ENCODE measurements around the gene PIM3. TPM values are rescaled to one million over a fixed set of nuclear protein-coding genes. Genes with fewer than 3 reads are reported as not detected.

Gene PIM3
- total RNA-seq, 1 experiment from 2014 or later = 9.3 TPM

DNA sequence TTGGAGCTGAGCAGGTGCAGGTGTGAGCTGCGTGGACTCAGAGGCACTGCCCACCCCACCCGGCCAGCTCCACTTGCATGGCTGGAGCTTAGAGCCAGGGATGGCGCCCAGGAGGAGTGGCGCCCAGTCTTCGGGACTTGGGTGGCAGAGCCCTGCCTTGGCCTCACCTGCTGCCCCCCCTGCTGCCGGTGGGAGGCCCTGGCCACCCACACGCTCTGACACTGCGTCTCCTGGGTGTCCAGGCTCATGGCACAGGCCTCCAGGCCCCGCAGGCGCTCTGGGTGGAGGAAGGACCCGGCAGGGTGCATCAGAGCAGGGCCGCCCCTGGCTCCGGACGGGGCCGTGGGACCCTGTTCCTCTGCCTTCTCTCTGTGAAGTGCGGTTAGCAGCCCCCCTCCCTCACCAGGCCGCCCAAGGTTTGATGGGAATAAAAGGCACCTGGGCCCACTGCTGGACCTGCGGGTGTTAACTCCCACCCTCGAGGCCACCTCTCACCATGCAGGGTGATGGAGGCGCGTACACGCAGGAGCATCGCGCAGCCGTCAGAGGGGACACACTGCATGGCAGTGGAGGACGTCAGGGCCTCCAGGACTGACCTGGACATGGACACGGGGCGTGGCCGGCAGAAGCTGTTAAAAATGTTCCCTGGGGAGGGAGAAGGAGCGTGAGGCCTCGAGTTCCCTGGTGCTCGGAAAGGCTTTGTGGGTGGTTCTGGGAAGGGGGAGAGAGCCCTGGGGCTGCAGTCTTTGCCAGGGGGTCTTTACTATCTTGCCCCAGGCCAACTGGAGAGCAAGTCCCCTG lies 40.2 kb downstream of the PIM3 start:
- no peak for DNase-seq (ENCODE audit: low read depth)

DNA sequence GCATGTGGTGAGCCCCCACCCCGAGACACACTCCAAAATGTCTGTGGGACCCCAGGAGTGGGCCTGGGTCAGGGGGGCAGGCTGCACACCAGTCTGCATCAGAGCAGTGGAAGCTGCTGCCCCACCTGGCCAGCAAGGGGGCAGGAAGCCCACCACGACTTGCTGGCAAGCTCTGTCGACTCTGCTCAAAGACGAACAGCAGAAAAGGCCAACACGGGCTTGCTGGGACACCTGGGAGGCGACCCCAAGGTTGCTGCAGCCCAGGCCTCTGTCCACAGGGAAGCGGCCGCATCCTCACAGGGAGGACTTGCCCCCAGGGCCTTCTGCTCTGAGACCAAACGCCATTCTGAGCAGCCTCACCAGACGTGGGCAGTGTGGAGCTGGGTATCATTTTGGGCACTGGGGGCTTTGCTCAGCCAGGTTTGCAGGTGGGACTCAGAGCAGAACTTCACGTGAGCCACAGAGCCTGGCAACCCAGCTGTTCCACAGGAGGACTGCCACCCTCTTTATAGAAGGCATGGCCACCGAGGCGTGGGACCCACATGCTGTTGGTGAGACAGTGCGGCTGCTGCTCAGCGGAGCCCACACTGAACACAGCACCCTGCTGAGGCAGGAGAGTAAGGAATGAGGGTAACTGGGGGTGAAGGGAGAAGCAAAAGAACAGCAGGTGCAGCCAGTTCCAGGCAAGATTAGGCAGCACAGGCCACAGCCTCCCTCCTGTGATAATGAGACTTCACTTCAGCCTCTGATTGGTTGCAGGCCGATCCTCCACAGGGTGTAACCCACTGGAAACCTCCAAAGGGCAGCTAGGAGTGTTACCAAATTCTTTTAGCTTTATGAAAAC lies 41.0 kb downstream of the PIM3 start:
- DNase-seq (ENCODE audit: low read depth) = no peak

DNA sequence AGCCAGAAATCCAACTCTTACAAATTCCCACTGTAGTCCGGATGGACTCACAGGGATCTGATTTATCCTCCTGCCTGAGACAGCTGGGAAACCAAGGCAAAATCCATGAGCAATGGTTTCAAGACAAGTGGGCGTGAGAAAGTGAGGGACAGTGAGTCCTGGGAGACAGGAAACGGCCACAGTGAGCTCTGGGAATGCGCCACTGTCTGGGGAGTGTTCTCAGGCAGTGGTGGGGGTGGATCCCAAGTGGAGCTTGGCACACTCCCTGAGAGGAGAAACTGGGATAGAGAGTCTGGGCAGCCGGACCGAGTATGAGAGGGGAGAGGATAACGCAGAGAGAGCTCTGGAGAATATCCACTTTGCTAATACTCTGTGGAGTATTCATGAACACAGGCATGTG lies 42.2 kb downstream of the PIM3 start:
- peak; percentile 8 for DNase-seq (ENCODE audit: low read depth)

DNA sequence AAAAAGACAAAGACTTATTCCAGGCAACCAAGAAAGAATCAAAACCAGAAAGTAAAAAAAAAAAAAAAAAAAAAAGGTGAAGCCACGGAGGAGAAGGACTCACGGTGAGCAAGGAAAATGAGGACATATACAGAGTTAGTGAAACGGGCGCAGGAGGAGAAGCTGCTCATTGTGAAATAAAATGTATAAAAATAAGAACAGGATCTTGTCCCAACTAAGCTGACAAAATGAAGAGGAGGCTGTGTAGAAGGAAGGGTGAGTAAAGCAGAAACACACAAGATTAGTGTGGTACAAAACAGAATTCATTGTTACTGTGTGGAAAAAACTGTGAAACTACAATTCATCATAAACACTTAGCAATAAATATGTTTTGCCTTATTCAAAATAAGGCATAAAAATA lies 44.3 kb downstream of the PIM3 start:
- DNase-seq (ENCODE audit: low read depth) = no peak

DNA sequence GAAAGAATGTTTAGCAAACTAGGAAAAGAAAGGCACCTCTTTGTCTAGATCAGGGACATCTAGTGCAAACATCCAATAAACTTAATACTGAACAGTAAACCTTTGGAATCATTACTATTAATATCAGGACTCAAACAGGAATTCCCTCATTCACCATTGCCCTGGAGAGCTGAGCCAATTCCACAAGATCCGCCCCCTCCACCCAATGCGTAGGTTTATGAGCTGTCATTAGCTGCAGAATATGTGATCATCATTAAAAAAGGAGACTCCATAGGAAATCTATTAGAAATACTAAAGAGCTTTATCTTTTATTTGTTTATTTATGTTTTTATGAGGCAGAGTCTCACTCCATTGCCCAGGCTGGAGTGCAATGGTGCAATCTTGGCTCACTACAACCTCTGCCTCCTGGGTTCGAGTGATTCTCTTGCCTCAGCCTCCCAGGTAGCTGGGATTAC lies 46.5 kb downstream of the PIM3 start:
- no peak for DNase-seq (ENCODE audit: low read depth)

DNA sequence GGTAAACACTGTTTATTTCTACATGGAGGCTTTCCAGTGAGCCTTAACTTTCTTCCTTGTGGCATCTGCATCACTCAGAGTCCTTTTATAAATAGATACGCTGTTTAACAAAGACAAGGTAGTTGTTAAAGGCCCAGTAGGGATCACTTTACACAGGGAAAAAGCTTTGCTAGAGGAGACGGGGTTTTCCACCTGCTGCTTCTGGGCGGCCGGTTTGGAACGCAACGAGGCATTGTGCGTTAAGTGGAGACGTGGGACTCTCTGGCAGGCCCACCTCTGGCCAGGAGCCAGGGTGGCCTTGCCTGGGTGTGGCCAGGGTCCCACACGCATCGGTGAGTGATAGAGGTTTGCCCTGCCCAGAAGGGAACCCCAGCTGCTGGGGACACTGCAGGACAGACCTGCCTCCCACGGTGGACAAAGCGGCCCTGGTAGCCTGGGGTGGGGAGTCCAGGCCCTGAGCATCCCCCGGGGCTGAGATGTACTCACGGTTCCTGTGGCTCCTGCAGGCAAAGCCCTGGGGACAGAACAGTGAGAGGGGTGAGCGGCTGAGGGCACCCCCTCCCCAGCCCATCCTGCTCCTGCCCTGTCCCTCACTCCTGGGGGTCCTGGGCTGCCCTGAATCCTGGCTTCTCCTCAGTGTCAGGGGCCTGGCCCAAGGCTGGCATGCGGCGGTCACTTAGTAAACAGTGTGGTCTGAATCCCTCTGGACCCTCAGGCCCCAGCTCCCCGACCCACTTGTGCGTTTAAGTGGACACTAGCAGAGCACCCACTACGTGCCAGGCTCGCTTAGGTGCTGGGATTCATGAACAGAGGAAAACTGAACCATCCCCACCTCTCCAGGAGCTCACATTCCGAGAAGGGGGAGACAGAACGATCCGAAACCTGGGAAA lies 47.8 kb downstream of the PIM3 start:
- no peak for DNase-seq (ENCODE audit: low read depth)

DNA sequence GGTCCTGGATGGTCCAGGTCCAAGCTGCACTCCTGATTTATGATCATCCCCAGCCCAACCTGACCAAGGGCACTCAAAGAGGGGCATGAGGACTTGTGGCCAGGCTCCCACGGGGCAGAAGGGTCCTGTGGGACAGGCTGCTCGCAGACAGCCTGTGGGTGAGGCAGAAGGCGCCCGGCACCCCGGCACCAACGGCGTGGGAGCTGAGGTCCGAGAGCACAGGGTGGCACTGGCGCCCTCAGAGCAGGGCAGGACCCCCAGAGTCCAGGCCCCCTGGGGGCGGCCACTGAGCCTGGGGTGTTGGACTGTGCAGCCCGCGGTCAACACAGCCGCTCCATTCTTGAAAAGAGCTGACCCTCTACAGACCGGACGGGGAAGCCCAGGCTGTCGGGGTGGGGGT lies 48.7 kb downstream of the PIM3 start:
- DNase-seq (ENCODE audit: low read depth) = no peak

DNA sequence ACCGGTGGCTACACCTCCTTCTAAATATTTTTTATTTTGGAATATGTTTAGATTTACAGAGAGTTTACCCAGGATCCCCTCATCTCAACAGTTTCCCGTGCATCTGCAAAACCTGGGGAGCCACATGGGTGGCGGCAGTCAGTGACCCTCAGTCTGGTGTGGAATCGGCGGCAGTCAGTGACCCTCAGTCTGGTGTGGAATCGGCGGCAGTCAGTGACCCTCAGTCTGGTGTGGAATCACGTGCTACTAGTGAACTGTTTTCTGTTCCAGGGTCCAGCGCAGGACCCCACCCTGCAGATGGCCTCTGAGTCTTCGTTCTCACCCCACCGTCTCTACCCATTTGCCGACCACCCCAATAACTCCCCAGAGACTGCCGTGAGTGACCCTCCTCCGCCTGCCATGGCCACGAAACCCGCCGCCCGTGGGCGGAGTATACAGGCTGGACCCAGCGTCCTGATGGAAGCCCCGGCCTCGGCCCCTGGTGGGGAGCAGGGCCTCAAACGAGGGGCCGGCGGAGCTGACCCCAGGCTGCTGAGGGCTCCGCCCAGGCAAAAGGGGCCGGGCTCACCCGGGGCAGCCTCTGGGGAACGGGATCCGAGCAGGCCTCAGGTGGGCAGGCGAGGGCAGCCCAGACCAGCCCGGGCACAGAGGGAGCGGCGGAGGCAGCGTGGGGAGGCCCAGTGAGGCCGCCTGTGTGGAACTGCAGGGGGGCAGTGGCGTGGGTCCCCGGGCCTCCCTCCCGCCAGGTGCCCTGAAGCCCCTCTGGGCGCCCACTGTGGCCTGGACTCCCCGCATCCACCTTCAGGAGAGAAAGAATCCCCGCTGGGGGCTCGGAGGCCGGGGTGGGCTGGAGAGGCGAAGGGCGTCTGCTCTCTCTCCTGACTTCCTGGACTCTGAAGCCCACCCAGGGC lies 49.4 kb downstream of the PIM3 start:
- no peak for DNase-seq (ENCODE audit: low read depth)

DNA sequence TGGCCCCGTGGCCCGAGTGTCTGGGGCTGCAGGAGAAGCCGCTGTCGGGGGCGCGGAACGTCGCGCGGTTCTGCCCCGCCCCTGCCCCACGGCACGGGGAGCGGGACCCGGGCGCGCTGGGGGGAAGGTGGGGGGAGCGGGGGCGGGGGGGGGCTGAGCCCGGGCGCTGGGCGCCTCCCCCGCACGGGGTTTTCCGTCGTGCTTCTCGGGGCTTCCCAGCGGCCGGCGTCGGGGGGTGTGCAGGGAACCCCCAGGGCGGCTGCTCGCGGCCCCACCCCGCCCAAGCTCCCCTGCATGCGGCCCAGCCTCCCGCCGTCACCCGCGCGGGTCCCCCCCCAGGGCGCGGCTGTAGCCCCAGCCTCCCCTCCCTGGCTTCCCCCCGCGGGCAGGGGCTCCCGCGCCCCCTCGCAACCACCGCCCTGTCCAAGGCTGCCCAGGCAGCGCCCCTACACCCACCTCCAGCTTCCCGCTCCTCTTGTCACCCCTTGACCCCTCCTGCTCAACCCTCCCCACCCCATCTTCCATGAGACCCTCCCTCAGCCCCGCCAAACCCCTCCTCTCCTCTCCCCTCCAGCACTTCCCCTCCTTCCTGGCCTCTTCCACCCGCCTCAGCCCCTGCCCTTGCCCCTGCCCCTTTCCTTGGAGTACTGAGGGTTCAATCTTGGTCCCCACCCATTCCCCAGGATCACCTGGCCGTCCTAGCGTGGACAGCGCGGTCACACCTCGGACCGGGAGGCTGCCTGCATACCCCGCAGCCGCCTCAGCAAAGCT lies 50.3 kb downstream of the PIM3 start:
- no peak for DNase-seq (ENCODE audit: low read depth)

DNA sequence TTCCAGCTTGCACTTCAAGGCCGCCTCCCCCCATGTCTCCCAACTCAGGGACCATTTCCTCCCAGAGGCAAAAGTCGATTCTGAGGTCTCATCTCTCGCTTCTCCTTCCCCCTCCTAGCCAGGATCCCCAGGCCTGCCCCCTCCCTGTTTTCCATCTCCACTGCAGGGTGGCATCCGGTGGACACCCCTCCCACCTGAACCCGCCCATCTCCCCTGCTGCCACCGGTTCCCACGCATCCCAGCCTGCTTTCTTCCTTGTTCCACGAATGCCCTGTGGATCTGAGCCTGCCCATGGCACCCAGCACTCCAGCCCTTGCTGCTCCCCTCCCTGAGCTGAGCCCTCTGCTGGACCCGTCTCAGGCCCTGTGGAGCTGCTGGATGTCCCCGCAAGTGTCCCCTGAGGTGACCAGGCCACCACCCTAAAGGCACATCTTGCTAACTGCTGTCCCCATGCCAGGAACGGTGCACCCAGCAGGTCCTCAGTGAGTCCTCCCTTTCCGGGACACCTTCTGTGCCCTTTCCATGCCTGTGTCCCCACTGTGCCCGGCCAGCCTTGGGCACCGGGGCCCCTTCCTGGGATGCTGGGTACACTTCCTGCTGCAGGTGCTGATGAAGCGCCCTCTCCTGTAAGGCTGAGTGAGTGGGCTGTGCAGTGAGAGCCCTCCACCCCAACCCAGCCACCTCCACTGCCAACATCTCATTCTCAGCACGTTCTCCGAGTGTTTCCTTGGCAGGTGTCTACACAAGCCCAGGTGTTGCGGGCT lies 51.1 kb downstream of the PIM3 start:
- DNase-seq (ENCODE audit: low read depth) = no peak

DNA sequence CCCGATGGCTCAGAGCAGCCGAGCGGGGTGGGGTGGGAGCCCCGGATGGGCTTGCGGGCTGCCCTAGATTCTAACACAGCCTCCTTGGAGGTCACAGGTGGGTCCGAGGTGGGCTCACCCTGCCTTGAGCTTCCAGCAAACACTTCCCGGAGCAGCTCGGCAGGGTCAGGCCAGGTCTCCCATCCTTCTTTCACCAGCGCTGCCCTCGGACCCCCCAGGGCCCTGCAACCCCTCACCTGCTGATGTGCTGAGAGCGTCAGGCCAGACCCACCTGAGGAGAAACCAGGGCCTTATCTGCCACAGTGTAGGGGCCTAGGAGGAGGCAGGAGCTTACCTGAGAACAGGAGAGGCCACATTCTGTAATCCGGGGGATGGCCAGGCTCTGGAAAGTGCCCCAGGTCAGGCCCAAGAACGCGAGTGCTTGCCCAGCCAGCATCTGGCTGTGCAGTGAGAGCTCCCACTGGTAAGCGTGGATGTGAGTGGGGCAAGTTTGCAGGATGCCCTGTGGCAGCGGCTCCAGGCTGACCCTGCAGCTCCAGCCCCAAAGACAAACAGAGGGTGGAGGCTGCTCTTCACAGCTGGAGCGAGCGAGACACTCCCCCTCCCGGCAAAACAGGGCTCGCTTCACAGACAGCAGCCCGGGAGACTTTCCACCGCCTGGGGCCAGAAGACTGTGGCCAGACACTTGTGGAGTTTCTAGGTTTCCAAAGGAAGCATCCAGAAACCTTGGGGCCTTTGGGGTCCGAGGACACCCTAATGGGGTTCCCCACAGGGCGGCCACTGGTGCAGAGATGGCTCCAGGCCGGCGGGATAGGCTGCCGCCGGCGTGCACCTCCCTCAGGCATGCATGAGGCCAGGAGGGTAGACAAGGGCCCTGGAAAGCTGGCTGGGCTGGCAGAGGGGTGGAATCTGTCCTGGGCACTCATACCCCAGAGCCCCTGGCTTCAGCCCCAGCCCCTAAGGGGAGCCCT lies 51.9 kb downstream of the PIM3 start, which contains the start of gene IL17REL:
IL17REL (minus strand) TSS at position 555 of the 971 bp plus-strand sequence; CDS start at position 436, 119 bp downstream.
- peak; percentile 28 for DNase-seq (ENCODE audit: low read depth)

Other genes with a start within 250 kb of the PIM3 start
- 7.2 and 8.2 TPM in 2 replicates for gene BRD1, start 132.9 kb upstream of the PIM3 start, total RNA-seq (2014; rRNA removed; shearing (Covaris generic))
- 7.3 and 7.7 TPM in 2 replicates for gene ZBED4, start 106.9 kb upstream of the PIM3 start, total RNA-seq (2014; rRNA removed; shearing (Covaris generic))
- 15.0 and 18.7 TPM in 2 replicates for gene ALG12, start 42.3 kb upstream of the PIM3 start, total RNA-seq (2014; rRNA removed; shearing (Covaris generic))
- 49.7 and 56.7 TPM in 2 replicates for gene CRELD2, start 42.1 kb upstream of the PIM3 start, total RNA-seq (2014; rRNA removed; shearing (Covaris generic))
- gene IL17REL, start 52.0 kb downstream of the PIM3 start, total RNA-seq (2014; rRNA removed; shearing (Covaris generic)) = not detected in 2 replicates
- not detected in 2 replicates for gene TTLL8, start 97.5 kb downstream of the PIM3 start, total RNA-seq (2014; rRNA removed; shearing (Covaris generic))
- gene MLC1, start 124.7 kb downstream of the PIM3 start, total RNA-seq (2014; rRNA removed; shearing (Covaris generic)) = not detected in 2 replicates
- 0.29 TPM in 1 of 2 replicates, not detected in the other for gene MOV10L1, start 129.2 kb downstream of the PIM3 start, total RNA-seq (2014; rRNA removed; shearing (Covaris generic))
- gene PANX2, start 210.0 kb downstream of the PIM3 start, total RNA-seq (2014; rRNA removed; shearing (Covaris generic)) = 0.49 TPM in 1 of 2 replicates, not detected in the other
- gene TRABD, start 225.1 kb downstream of the PIM3 start, total RNA-seq (2014; rRNA removed; shearing (Covaris generic)) = 11.2 and 11.6 TPM in 2 replicates
- gene SELENOO, start 240.2 kb downstream of the PIM3 start, total RNA-seq (2014; rRNA removed; shearing (Covaris generic)) = 9.4 and 13.7 TPM in 2 replicates